Natural killer cell (primary cell): ENCODE results near the gene IFITM5. TPM values are rescaled to one million over a fixed set of nuclear protein-coding genes. Genes with fewer than 3 reads are reported as not detected.
A peak's percentile ranks its signal among the peaks of the same experiment; 100 is the strongest.

ENCODE experiments used
- ATAC-seq, 3 donors: fragments of 150-1000 bp in 2 of 3; fragments of 200-7000 bp in 1 of 3; cut with Tn5 transposase; 1 replicate in 1 of 3; 2 replicates in 2 of 3; pipeline ENCODE4 v1.10.0; 2021; ENCODE audit warnings: mild to moderate bottlenecking in 2 of 3, moderate library complexity in 2 of 3
- DNase-seq, 2 donors: peaks; one replicate each; pipeline versions ENCODE4 v3.0.0 to v3.0.0-alpha.2; 2013 to 2021; ENCODE audit warnings: mixed read lengths in 1 of 2
- H3K27ac ChIP-seq: one replicate; pipeline ENCODE4 v1.5.1; 2013; ENCODE audit warnings: mild to moderate bottlenecking, low read length
- H3K27me3 ChIP-seq: one replicate; pipeline ENCODE4 v1.6.1; 2013; ENCODE audit warnings: low read length; ENCODE audit not compliant: control insufficient read depth, insufficient read depth
- H3K36me3 ChIP-seq: one replicate; pipeline ENCODE4 v1.6.1; 2013; ENCODE audit warnings: low read length; ENCODE audit not compliant: control insufficient read depth, insufficient read depth
- H3K4me1 ChIP-seq: one replicate; pipeline ENCODE4 v1.6.1; 2013; ENCODE audit warnings: low read length; ENCODE audit not compliant: control insufficient read depth, insufficient read depth
- H3K4me3 ChIP-seq: one replicate; pipeline ENCODE4 v1.5.1; 2013; ENCODE audit warnings: low read length
- H3K9me3 ChIP-seq: one replicate; pipeline ENCODE4 v1.6.1; 2013; ENCODE audit warnings: low read length; ENCODE audit not compliant: control insufficient read depth, insufficient read depth
- H3K27ac Mint-ChIP-seq, 2 donors: one replicate each; pipeline ENCODE4 v1.8.0; 2022; ENCODE audit warnings: mild to moderate bottlenecking in 2 of 2, mixed read lengths in 2 of 2, moderate library complexity in 1 of 2
- H3K27me3 Mint-ChIP-seq, 2 donors: one replicate each; pipeline ENCODE4 v1.8.0; 2022; ENCODE audit warnings: low read depth in 2 of 2, mixed read lengths in 2 of 2
- H3K36me3 Mint-ChIP-seq: one replicate; pipeline ENCODE4 v1.8.0; 2022; ENCODE audit warnings: mixed read lengths
- H3K4me1 Mint-ChIP-seq, 2 donors: one replicate each; pipeline ENCODE4 v1.8.0; 2022; ENCODE audit warnings: mixed read lengths in 2 of 2
- H3K4me3 Mint-ChIP-seq: one replicate; pipeline ENCODE4 v1.8.0; 2022; ENCODE audit warnings: mild to moderate bottlenecking, moderate library complexity, mixed read lengths
- H3K9me3 Mint-ChIP-seq, 2 donors: one replicate each; pipeline ENCODE4 v1.8.0; 2022; ENCODE audit warnings: mixed read lengths in 2 of 2
- CTCF ChIP-seq: fragments of 200-600 bp; IDR thresholded peaks from one replicate; pipeline ENCODE4 v1.8.0; 2022; ENCODE audit warnings: antibody characterized with exemption
- WGBS: methylation state at CpG from one replicate; pipeline ENCODE4 v1.1.7; 2013; ENCODE audit warnings: missing lambda C conversion rate; ENCODE audit not compliant: insufficient coverage; 5-methylcytosine and 5-hydroxymethylcytosine counted together
- intact Hi-C: fragments of 100-400 bp; cut with micrococcal nuclease; formaldehyde crosslinking; loops from one replicate; pipeline ENCODE4 v1.14.2; 2022
- total RNA-seq, 4 donors: library from RNA; stranded (reverse); fragments of 120-200 nt in 1 of 4; gene quantifications; one replicate each; pipeline versions ENCODE4 v1.2.3 to v1.2.4, GENCODE V29; 2013 to 2022

IFITM5 gene
- total RNA-seq, 3 donors from 2014 or later (not counting 1 experiment from before 2014, with no cell fraction given), result not detected

GRCh38 chr11:304061-304506 lies 4.8 kb upstream of the IFITM5 start:
- 86% methylated on average over 52 of the region's 52 CpGs for WGBS
- DNase-seq, result no peak

GRCh38 chr11:303363-303762 lies 4.0 kb upstream of the IFITM5 start:
- H3K4me3 ChIP-seq, result no peak overlapping the region
- Mint-ChIP-seq H3K4me1 (peaks cover 34 to 36% of the 10 kb centered on the region in 2 donors), H3K4me3 (no peak overlapping the region), H3K27ac (no peak overlapping the region), H3K27me3 (no peaks in the 10 kb centered on the region), H3K9me3 (no peaks in the 10 kb centered on the region), H3K36me3 (no peaks in the 10 kb centered on the region)
- intact Hi-C loops, result no loop called here
- no peaks in the 10 kb centered on the region for H3K27me3 ChIP-seq
- 62% methylated on average over 12 of the region's 12 CpGs for WGBS
- no peak for DNase-seq
- no peaks in the 10 kb centered on the region for H3K9me3 ChIP-seq
- H3K27ac ChIP-seq, result no peak overlapping the region
- ATAC-seq, result no peak
- peaks cover 55% of the 10 kb centered on the region for H3K4me1 ChIP-seq
- no peaks in the 10 kb centered on the region for H3K36me3 ChIP-seq
- no peak for TF ChIP-seq CTCF

More at GRCh38 chr11:304061-304506, 4.8 kb upstream of the IFITM5 start:
- intact Hi-C loops, result no loop called here
- Mint-ChIP-seq H3K36me3 (no peaks in the 10 kb centered on the region), H3K9me3 (no peaks in the 10 kb centered on the region), H3K4me1 (peaks cover 42 to 43% of the 10 kb centered on the region in 2 donors), H3K27ac (no peak overlapping the region), H3K4me3 (no peak overlapping the region), H3K27me3 (no peaks in the 10 kb centered on the region)
- Histone ChIP-seq H3K4me3 (no peak overlapping the region), H3K27ac (no peak overlapping the region), H3K9me3 (no peaks in the 10 kb centered on the region), H3K4me1 (peaks cover 50% of the 10 kb centered on the region), H3K27me3 (no peaks in the 10 kb centered on the region), H3K36me3 (no peaks in the 10 kb centered on the region)
- no peak for TF ChIP-seq CTCF
- ATAC-seq, result no peak

- no peak overlapping the region for H3K27ac ChIP-seq
- Mint-ChIP-seq H3K4me1 (peaks cover 22 to 23% of the 10 kb centered on the region in 2 donors), H3K4me3 (no peak overlapping the region), H3K27me3 (no peaks in the 10 kb centered on the region), H3K9me3 (no peaks in the 10 kb centered on the region), H3K27ac (no peak overlapping the region), H3K36me3 (no peaks in the 10 kb centered on the region)
- peaks cover 6% of the 10 kb centered on the region for H3K36me3 ChIP-seq
- H3K4me1 ChIP-seq, result peaks cover 56% of the 10 kb centered on the region
- TF ChIP-seq CTCF, result no peak
- ATAC-seq (no peak), DNase-seq (peak in 1 of 2 donors; percentile 55)
- no peaks in the 10 kb centered on the region for H3K9me3 ChIP-seq
- H3K27me3 ChIP-seq, result no peaks in the 10 kb centered on the region
- H3K4me3 ChIP-seq, result no peak overlapping the region
- intact Hi-C loops, result no loop called here
- 54% methylated on average over 20 of the region's 20 CpGs for WGBS
Measured at GRCh38 chr11:299951-300735, 817 bp upstream of the IFITM5 start.
